Measurements from ENCODE around the gene TRIM67. TPM values are rescaled to one million over a fixed set of nuclear protein-coding genes. Genes with fewer than 3 reads are reported as not detected.

Gene TRIM67
- total and polyA plus RNA-seq, 9 of the 15 experiments (the other 6 are each of a cell fraction or from before 2014, with no cell fraction given) = 0.04 to 0.60 (median 0.31) TPM

- TF ChIP-seq CREB5 (CRISPR knock-in tag; IDR thresholded peaks at IDR 0.05) (no peak), ZNF707 (CRISPR knock-in tag; conservative IDR thresholded peaks at IDR 0.05) (no peak), ARID3B (CRISPR knock-in tag; IDR thresholded peaks at IDR 0.05; ENCODE audit: borderline replicate concordance) (no peak), BCOR (IDR thresholded peaks at IDR 0.05) (no peak), ZMIZ1 (IDR thresholded peaks at IDR 0.05; ENCODE audit: low read depth in 2 of 2, low read length in 2 of 2) (no peak), SMAD1 (IDR thresholded peaks at IDR 0.05; ENCODE audit: low read depth, low read length, partially characterized antibody) (peak; percentile 85), MAZ (CRISPR knock-in tag; conservative IDR thresholded peaks at IDR 0.05 in 1 of 2, IDR thresholded peaks at IDR 0.05 in 1 of 2) (peak; percentile 65 to 72), ERF (CRISPR knock-in tag; IDR thresholded peaks at IDR 0.05) (0 out of 2 replicates have a peak, but pooled peaks have one; percentile 48), ZNF318 (IDR thresholded peaks at IDR 0.05; ENCODE audit: borderline replicate concordance in 1 of 2, low read depth in 1 of 2) (no peak), STAT5B (CRISPR knock-in tag; IDR thresholded peaks at IDR 0.05) (no peak)
Measured at GRCh38 chr1:231240883-231241735, 79.3 kb downstream of the TRIM67 start, which contains the start of gene GNPAT (continued).

All from K562 (cell line).